ENCODE measurements around the gene OTULIN.

DNA sequence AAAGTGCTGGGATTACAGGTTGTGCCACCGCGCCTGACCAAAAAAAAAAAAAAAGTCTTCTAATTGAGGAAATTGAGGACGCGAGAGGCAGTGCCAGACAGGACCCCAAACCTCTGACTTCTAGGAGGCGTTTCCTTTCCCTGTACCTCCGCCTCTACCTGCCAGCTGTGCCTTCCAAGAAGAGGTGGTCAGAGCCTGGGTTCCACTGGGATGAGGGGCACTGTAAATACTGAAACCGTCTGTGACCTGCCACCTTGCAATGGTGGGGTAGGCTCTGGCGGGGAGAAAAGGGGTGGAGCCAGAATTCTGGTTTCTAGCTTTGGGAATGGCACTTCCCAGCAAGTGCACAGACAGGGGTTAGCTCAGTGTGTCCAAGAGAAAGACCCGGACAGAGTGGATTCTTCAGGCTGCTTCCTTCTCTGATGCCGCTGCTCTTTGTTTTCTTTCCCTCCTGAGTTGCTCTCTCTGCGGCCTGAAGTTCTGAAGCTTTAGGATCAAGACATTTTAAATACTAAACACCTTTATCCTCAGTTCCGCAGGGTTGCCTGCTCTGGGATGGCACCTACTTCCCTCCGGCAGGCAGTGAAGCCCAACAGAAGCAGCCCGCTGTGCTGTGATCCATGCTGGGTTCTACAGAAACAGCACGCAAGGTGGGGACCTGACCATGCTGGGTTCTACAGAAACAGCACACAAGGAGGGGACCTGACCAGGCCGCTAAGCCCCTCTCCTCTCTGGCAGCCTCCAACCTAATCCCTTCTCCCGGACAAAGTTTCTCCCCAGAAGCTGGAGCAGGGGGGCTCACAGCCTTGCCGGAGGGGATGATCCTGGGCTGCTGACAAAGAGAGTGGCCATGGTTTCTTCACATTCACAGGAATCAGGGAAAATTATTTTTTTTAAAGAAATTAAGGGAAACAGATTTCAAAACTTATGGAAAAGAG, 65.2 kb downstream of the OTULIN start:
- TF ChIP-seq, protein P1, sequence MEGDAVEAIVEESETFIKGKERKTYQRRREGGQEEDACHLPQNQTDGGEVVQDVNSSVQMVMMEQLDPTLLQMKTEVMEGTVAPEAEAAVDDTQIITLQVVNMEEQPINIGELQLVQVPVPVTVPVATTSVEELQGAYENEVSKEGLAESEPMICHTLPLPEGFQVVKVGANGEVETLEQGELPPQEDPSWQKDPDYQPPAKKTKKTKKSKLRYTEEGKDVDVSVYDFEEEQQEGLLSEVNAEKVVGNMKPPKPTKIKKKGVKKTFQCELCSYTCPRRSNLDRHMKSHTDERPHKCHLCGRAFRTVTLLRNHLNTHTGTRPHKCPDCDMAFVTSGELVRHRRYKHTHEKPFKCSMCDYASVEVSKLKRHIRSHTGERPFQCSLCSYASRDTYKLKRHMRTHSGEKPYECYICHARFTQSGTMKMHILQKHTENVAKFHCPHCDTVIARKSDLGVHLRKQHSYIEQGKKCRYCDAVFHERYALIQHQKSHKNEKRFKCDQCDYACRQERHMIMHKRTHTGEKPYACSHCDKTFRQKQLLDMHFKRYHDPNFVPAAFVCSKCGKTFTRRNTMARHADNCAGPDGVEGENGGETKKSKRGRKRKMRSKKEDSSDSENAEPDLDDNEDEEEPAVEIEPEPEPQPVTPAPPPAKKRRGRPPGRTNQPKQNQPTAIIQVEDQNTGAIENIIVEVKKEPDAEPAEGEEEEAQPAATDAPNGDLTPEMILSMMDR (conservative IDR thresholded peaks at IDR 0.05; ENCODE audit: low read depth, low read length) = no peak
- TF ChIP-seq POLR2A (IDR thresholded peaks at IDR 0.05; ENCODE audit: low read depth, low read length) = no peak

Measured in IMR-90 (cell line).